Measurements from ENCODE around the gene KLF3. TPM values are rescaled to one million over a fixed set of nuclear protein-coding genes. Genes with fewer than 3 reads are reported as not detected.

Gene KLF3
- total and polyA plus RNA-seq, 9 of the 15 experiments (the other 6 are each of a cell fraction or from before 2014, with no cell fraction given): 9.9 to 47.2 (median 18.1) TPM

- TF ChIP-seq CHD7 (IDR thresholded peaks at IDR 0.05; ENCODE audit: low read depth, low read length) (no peak), NFE2L1 (tag; IDR thresholded peaks at IDR 0.05; ENCODE audit: borderline replicate concordance, low read depth) (no peak), THRB (CRISPR knock-in tag; conservative IDR thresholded peaks at IDR 0.05) (no peak), NEUROD1 (IDR thresholded peaks at IDR 0.05; ENCODE audit: borderline replicate concordance, low read depth, low read length, partially characterized antibody) (no peak), ZNF695 (CRISPR knock-in tag; IDR thresholded peaks at IDR 0.05) (no peak), RBM17 (IDR thresholded peaks at IDR 0.05; ENCODE audit: borderline replicate concordance, low read depth, low read length) (no peak), NR2C1 (IDR thresholded peaks at IDR 0.05) (no peak), NR2C1 (tag; IDR thresholded peaks at IDR 0.05) (no peak), SAFB (IDR thresholded peaks at IDR 0.05; ENCODE audit: borderline replicate concordance, low read depth, low read length) (0 out of 2 replicates have a peak, but pooled peaks have one; percentile 15), ZNF699 (CRISPR knock-in tag; IDR thresholded peaks at IDR 0.05; ENCODE audit: insufficient replicate concordance) (no peak), MAZ (CRISPR knock-in tag; conservative IDR thresholded peaks at IDR 0.05 in 1 of 2, IDR thresholded peaks at IDR 0.05 in 1 of 2) (peak; percentile 28 to 75; a peak in 3 of 4 replicates), ZNF282 (CRISPR knock-in tag; IDR thresholded peaks at IDR 0.05) (no peak), FOXK1 (CRISPR knock-in tag; IDR thresholded peaks at IDR 0.05; ENCODE audit: borderline replicate concordance) (no peak), SNRNP70 (optimal IDR thresholded peaks at IDR 0.05; ENCODE audit: low read depth, low read length) (no peak), FOXJ2 (tag; IDR thresholded peaks at IDR 0.05) (no peak)
Measured at GRCh38 chr4:38664706-38665401, 855 bp downstream of the KLF3 start (continued).

Data from K562 (cell line).